AG04450 (cell line): ENCODE results near the gene LMF1. TPM values are rescaled to one million over a fixed set of nuclear protein-coding genes. Genes with fewer than 3 reads are reported as not detected.

ENCODE experiments used
- CTCF ChIA-PET: fragments of 300-600, 350-600 bp; formaldehyde crosslinking; extraction: SDS; loops from one replicate; lab custom pipeline; 2022; ENCODE audit warnings: antibody characterized with exemption, inconsistent platforms; lab: Charles Lee
- POLR2A ChIA-PET: fragments of 350-600 bp; formaldehyde crosslinking; extraction: SDS; loops from one replicate; lab custom pipeline; 2021; ENCODE audit warnings: antibody characterized with exemption, inconsistent platforms; lab: Yijun Ruan, JAX
- DNase-seq: peaks from one replicate; pipeline ENCODE4 v3.0.0-alpha.2; 2011; ENCODE audit warnings: low read depth, low spot score
- H3K27ac ChIP-seq: one replicate; pipeline ENCODE4 v1.5.1; 2012; ENCODE audit warnings: low read depth, low read length, control low read depth
- H3K27me3 ChIP-seq: one replicate; pipeline ENCODE4 v1.6.0; 2012; ENCODE audit warnings: low read length; ENCODE audit not compliant: control insufficient read depth, insufficient read depth
- H3K4me3 ChIP-seq: 2 replicates; pipeline ENCODE4 v1.5.1; 2011; ENCODE audit warnings: mild to moderate bottlenecking, low read depth, low read length, control low read depth
- H3K9me3 ChIP-seq: 2 replicates; pipeline ENCODE4 v1.5.1; 2012; ENCODE audit warnings: low read length; ENCODE audit not compliant: control insufficient read depth, insufficient read depth
- CTCF ChIP-seq: IDR thresholded peaks from 2 replicates; pipeline ENCODE4 v1.5.1; 2011; ENCODE audit warnings: low read depth, low read length, control low read depth, inconsistent platforms
- polyA plus RNA-seq: library from polyadenylated mRNA; depleted of rRNA; stranded (reverse); fragments of >200 nt; gene quantifications from 2 replicates; pipeline ENCODE4 v1.2.3, GENCODE V29; 2011

LMF1 gene
- polyA plus RNA-seq, 1 experiment, result 11.8 TPM

- DNase-seq, result no peak
- no peak for TF ChIP-seq CTCF
- H3K27ac ChIP-seq, result no peak overlapping the region
- ChIA-PET CTCF (no interaction called here), POLR2A (no interaction called here)
- H3K9me3 ChIP-seq, result peaks cover 32% of the 10 kb centered on the region
- H3K4me3 ChIP-seq, result peak overlapping the region; percentile 20; the same call in 1 of the 2 replicates
- H3K27me3 ChIP-seq, result peaks cover 11% of the 10 kb centered on the region
These were observed 145.3 kb downstream of the LMF1 start for GRCh38 chr16:825341-826061.

- TF ChIP-seq CTCF, result no peak
- ChIA-PET POLR2A (no interaction called here), CTCF (no interaction called here)
- no peak for DNase-seq
- no peak overlapping the region for H3K4me3 ChIP-seq
- H3K27me3 ChIP-seq, result peaks cover 11% of the 10 kb centered on the region
- peaks cover 26% of the 10 kb centered on the region for H3K9me3 ChIP-seq
- H3K27ac ChIP-seq, result no peak overlapping the region
These were observed 146.2 kb downstream of the LMF1 start for GRCh38 chr16:824601-825000.

- CTCF ChIA-PET, result no interaction called here
- peaks cover 11% of the 10 kb centered on the region for H3K27me3 ChIP-seq
- H3K27ac ChIP-seq, result no peak overlapping the region
- POLR2A ChIA-PET, result no interaction called here
- H3K4me3 ChIP-seq, result no peak overlapping the region
- H3K9me3 ChIP-seq, result peaks cover 26% of the 10 kb centered on the region
- no peak for TF ChIP-seq CTCF
- DNase-seq, result no peak
These were observed 146.6 kb downstream of the LMF1 start for GRCh38 chr16:824194-824593.

- Histone ChIP-seq H3K27ac (no peak overlapping the region), H3K4me3 (no peak overlapping the region), H3K27me3 (peaks cover 13% of the 10 kb centered on the region), H3K9me3 (peaks cover 26% of the 10 kb centered on the region)
- ChIA-PET CTCF (no interaction called here), POLR2A (no interaction called here)
- TF ChIP-seq CTCF, result no peak
- DNase-seq, result no peak
These were observed 147.9 kb downstream of the LMF1 start for GRCh38 chr16:822909-823297.

- Histone ChIP-seq H3K9me3 (peaks cover 26% of the 10 kb centered on the region), H3K4me3 (no peak overlapping the region), H3K27ac (no peak overlapping the region), H3K27me3 (peaks cover 18% of the 10 kb centered on the region)
- CTCF ChIA-PET, result no interaction called here
- no peak for TF ChIP-seq CTCF
- POLR2A ChIA-PET, result no interaction called here
- no peak for DNase-seq
These were observed 148.4 kb downstream of the LMF1 start for GRCh38 chr16:822174-822908.
